GM23338 (cell line): ENCODE data around the gene SAA2.

Experiments used
- CREB1 ChIP-seq: fragments of 250-450 bp; sonication (Bioruptor Pico); IDR thresholded peaks from 2 replicates; pipeline ENCODE4 v1.5.0; 2020; ENCODE audit warnings: low read depth, mild to moderate bottlenecking, moderate library complexity
- CTCF ChIP-seq, 2 experiments: fragments of 200-600 bp in 1 of 2; sonication (generic) in 1 of 2; conservative IDR thresholded peaks; 2 replicates each; pipeline versions ENCODE4 v1.5.1 to v1.6.1; 2016 to 2017; ENCODE audit warnings: antibody characterized with exemption in 2 of 2, low read depth in 2 of 2, mild to moderate bottlenecking in 2 of 2, moderate library complexity in 1 of 2
- EZH2 ChIP-seq: fragments of 200-600 bp; sonication (generic); IDR thresholded peaks from one replicate; pipeline ENCODE4 v1.8.0; 2017; ENCODE audit warnings: antibody characterized with exemption, mild to moderate bottlenecking, low read depth; ENCODE audit not compliant: unreplicated experiment
- EZH2phosphoT487 ChIP-seq: fragments of 200-600 bp; sonication (generic); IDR thresholded peaks from one replicate; pipeline ENCODE4 v1.8.1; 2018; ENCODE audit warnings: antibody characterized with exemption; ENCODE audit not compliant: unreplicated experiment
- JUNB ChIP-seq: IDR thresholded peaks from one replicate; pipeline ENCODE4 v1.6.1; 2016; ENCODE audit warnings: antibody characterized with exemption; ENCODE audit not compliant: unreplicated experiment
- POLR2AphosphoS5 ChIP-seq: IDR thresholded peaks from 2 replicates; pipeline ENCODE4 v1.6.1; 2016; ENCODE audit warnings: antibody characterized with exemption, low read depth
- ZNF331 ChIP-seq: fragments of 250-450 bp; sonication (Bioruptor Pico); IDR thresholded peaks from 2 replicates; pipeline ENCODE4 v1.5.0; 2020; ENCODE audit warnings: low read depth, mild to moderate bottlenecking, moderate library complexity

- TF ChIP-seq EZH2 (no peak), CREB1 (no peak), CTCF (conservative IDR thresholded peaks at IDR 0.05; ENCODE audit: low read depth in 2 of 2) (no peak), EZH2phosphoT487 (no peak), JUNB (no peak), POLR2AphosphoS5 (no peak), ZNF331 (CRISPR knock-in tag) (no peak)
Observed at GRCh38 chr11:18285841-18286240, 37.4 kb upstream of the SAA2 start.
